MM.1S (cell line): Measurements from ENCODE around the gene C15orf62.

Experiments
- EZH2 ChIP-seq: fragments of 300-600 bp; sonication (generic); optimal IDR thresholded peaks from 2 replicates; pipeline ENCODE3; 2017; ENCODE audit warnings: low read depth, mild to moderate bottlenecking, antibody characterized with exemption, low read length, mixed read lengths
- EZH2phosphoT487 ChIP-seq: fragments of 300-600 bp; sonication (generic); IDR thresholded peaks from 2 replicates; pipeline ENCODE4 v1.6.1; 2018; ENCODE audit warnings: antibody characterized with exemption, low read length
- TF ChIP-seq, protein P1 (sequence below): fragments of 300-600 bp; sonication (generic); IDR thresholded peaks from 2 replicates; pipeline ENCODE4 v1.5.1; 2016; ENCODE audit warnings: antibody characterized with exemption, low read length, mixed read lengths

DNA sequence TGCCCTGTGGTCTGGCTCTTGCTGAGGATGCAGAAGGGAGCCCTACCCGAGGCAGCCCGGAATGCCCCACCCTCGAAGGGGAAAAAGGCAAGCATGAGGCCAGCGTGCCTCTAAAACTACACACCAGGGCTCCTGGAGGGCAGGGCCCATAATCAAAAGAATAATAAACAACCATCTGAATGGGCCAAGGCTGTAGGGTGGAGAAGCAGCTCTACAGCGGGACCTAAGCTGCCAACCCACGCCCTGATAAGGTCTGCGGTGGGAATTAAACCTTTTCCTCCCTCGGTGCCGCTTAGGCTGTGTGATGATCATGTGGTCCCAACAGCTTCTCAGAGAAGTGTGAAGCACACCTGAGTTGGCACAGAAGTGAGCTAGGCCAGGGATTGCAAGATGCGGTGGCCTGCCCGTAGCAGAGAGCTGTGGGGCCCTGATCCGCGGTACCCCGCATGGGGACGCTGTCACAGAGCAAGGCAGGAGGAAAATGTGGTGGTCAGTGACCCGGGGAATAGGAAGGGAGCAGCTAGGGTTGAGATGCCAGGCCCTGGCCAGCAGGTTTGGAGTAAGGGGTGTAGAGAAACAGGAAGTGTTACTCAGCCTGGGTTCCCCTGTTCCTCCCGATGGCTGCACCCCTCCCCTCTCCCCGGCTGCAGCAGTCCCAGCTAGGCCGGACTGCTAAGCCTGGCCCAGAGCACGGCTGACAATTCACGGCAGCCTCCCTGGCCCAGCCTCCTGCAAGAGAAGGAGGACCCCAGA is 1.1 kb upstream of the C15orf62 start:
- TF ChIP-seq, protein P1, sequence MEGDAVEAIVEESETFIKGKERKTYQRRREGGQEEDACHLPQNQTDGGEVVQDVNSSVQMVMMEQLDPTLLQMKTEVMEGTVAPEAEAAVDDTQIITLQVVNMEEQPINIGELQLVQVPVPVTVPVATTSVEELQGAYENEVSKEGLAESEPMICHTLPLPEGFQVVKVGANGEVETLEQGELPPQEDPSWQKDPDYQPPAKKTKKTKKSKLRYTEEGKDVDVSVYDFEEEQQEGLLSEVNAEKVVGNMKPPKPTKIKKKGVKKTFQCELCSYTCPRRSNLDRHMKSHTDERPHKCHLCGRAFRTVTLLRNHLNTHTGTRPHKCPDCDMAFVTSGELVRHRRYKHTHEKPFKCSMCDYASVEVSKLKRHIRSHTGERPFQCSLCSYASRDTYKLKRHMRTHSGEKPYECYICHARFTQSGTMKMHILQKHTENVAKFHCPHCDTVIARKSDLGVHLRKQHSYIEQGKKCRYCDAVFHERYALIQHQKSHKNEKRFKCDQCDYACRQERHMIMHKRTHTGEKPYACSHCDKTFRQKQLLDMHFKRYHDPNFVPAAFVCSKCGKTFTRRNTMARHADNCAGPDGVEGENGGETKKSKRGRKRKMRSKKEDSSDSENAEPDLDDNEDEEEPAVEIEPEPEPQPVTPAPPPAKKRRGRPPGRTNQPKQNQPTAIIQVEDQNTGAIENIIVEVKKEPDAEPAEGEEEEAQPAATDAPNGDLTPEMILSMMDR = no peak
- TF ChIP-seq EZH2 = no peak
- TF ChIP-seq EZH2phosphoT487 = no peak
